Stimulated activated CD4-positive, alpha-beta T cell treated with anti-CD3 and anti-CD28 coated beads, Interleukin-15, amount 100 ng/mL, for 24 hours (primary cell): Measurements from ENCODE around the gene BLID.

Source experiments
- DNase-seq: peaks from one replicate; pipeline ENCODE4 v3.0.0-alpha.2; 2020

The BLID gene

GRCh38 chr11:122075016-122075415 lies 41.0 kb downstream of the BLID start:
- no peak for DNase-seq

GRCh38 chr11:122074022-122074421 lies 42.0 kb downstream of the BLID start:
- no peak for DNase-seq

- no peak for DNase-seq
Measured at GRCh38 chr11:122071709-122072202, 44.3 kb downstream of the BLID start.

GRCh38 chr11:122069707-122070360 lies 46.2 kb downstream of the BLID start:
- DNase-seq, result peak; percentile 11

- no peak for DNase-seq
Measured at GRCh38 chr11:122068837-122069236, 47.2 kb downstream of the BLID start.

GRCh38 chr11:122068141-122068540 lies 47.9 kb downstream of the BLID start:
- no peak for DNase-seq
